Motor neuron (in vitro differentiated cells): Measurements from ENCODE around the gene ACSBG1. TPM values are rescaled to one million over a fixed set of nuclear protein-coding genes. Genes with fewer than 3 reads are reported as not detected.

Source experiments
- ATAC-seq, 8 experiments: fragments of 200-7000 bp; cut with Tn5 transposase; replicated peaks in 6 of 8; 2 replicates each; pipeline ENCODE4 v1.8.0; 2021; ENCODE audit warnings: mild to moderate bottlenecking in 8 of 8, moderate library complexity in 8 of 8
- H3K27ac ChIP-seq, 2 donors: fragments of 250-450 bp; sonication (Bioruptor Pico); 2 replicates each; pipeline ENCODE4 v1.9.0; 2021; ENCODE audit warnings: antibody characterized with exemption in 2 of 2, mild to moderate bottlenecking in 2 of 2, moderate library complexity in 1 of 2
- H3K4me1 ChIP-seq, 2 donors: fragments of 250-450 bp; sonication (Bioruptor Pico); replicated peaks in 1 of 2; 2 replicates each; pipeline ENCODE4 v1.6.1; 2021; ENCODE audit warnings: antibody characterized with exemption in 2 of 2, mild to moderate bottlenecking in 2 of 2, moderate library complexity in 1 of 2
- H3K4me3 ChIP-seq, 5 donors: fragments of 250-450 bp; sonication (Bioruptor Pico); 2 replicates each; pipeline ENCODE4 v1.9.0; 2021; ENCODE audit warnings: antibody characterized with exemption in 5 of 5, mild to moderate bottlenecking in 5 of 5, moderate library complexity in 4 of 5
- WGBS, 10 experiments: fragments of 450-650 bp; shearing (Covaris generic); methylation state at CpG; one replicate each; pipeline ENCODE4 v1.0.0; 2022; 5-methylcytosine and 5-hydroxymethylcytosine counted together
- in situ Hi-C, 9 experiments: fragments of 400-800 bp; cut with MboI; loops; one replicate each; pipeline ENCODE4 v1.15.0; 2021; ENCODE audit warnings: low sequenced_read_pairs in 9 of 9, low pct_unique_long_range_greater_than_20kb in 2 of 9; ENCODE audit not compliant: unreplicated experiment in 9 of 9
- total RNA-seq, 8 experiments: library from RNA; unstranded; fragments of 300-600 nt; gene quantifications; 2 replicates each; pipeline versions ENCODE4 v1.2.3 to v1.2.4, GENCODE V29; 2022

The ACSBG1 gene
- total RNA-seq, 8 experiments from 2014 or later: 0.49 to 9.1 (median 1.9) TPM

GRCh38 chr15:78203346-78204225 lies 30.8 kb downstream of the ACSBG1 start:
- no peak for ATAC-seq
- H3K4me1 ChIP-seq: peaks cover 0 to 3% of the 10 kb centered on the region in 2 donors
- no peak overlapping the region for H3K4me3 ChIP-seq
- in situ Hi-C loops: no loop called here
- WGBS, 10 experiments: 40 to 100% (median 80%) methylated on average over 2 to 3 of the region's 14 CpGs; no CpG with 5 or more reads in 5 of the 10 experiments
- H3K27ac ChIP-seq: no peak overlapping the region

- in situ Hi-C loops: no loop called here
- 45 to 100% (median 80%) methylated on average over 1 to 5 of the region's 10 CpGs; no CpG with 5 or more reads in 1 of the 10 experiments for WGBS, 10 experiments
- no peak for ATAC-seq
- Histone ChIP-seq H3K27ac (no peak overlapping the region), H3K4me1 (peaks cover 0 to 3% of the 10 kb centered on the region in 2 donors), H3K4me3 (no peak overlapping the region)
Observed at GRCh38 chr15:78201281-78202190, 32.8 kb downstream of the ACSBG1 start.

DNA sequence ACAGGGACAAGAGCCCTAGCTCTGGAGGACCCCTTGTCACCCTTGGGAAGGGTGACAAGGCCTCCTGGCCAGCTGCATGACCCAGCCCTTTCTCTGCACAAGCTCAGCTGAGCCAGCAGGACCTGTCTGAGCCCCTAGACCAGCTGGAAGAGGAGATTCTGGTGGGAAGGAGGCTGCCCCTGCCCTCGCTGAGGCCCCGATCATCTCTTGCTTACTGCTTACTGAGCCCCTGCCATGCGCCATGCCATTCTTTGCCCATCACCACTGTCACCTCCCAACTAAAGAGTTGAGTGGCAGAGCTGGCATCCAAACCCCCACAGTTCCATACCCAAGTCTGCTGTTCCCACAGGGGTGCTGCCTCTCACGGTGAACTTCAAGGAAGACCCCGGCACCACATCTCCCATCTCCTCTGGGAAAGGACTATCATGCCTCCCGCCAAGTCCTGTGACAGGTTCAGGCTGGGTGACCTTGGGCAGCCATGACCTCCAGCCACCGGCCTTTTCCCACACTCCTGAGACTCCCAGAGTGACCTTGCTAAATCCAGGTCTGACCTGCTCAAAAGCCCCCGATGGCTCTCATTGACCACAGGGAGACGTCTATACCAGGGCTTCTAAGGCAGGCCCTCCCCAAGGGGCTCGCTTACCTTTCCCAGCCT lies 34.0 kb downstream of the ACSBG1 start:
- peaks cover 0 to 3% of the 10 kb centered on the region in 2 donors for H3K4me1 ChIP-seq
- in situ Hi-C loops: no loop called here

DNA sequence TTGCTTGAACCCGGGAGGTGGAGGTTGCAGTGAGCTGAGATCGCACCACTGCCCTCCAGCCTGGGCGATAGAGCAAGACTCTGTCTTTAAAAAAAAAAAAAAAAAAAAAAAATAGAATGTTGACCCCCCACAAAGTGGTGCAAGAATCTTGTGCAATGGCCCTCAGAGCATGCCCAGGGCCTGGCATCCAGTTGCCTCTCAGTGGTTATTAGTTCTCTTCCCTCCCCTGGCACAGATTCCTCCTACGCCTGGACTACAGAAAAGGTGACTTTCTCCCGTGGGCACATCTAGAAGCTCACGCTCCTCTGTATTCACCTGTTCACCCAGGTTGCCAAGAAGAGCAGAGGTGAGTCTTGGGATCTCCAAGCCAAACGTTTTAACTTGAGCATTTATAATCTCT lies 36.7 kb downstream of the ACSBG1 start:
- WGBS, 10 experiments: 30 to 100% (median 71%) methylated on average over 1 to 4 of the region's 7 CpGs; no CpG with 5 or more reads in 3 of the 10 experiments
- Histone ChIP-seq H3K4me3 (no peak overlapping the region), H3K27ac (no peak overlapping the region), H3K4me1 (no peaks in the 10 kb centered on the region)
- in situ Hi-C loops: no loop called here
- no peak for ATAC-seq

More for the DNA sequence above, 34.0 kb downstream of the ACSBG1 start:
- Histone ChIP-seq H3K4me3 (no peak overlapping the region), H3K27ac (no peak overlapping the region)
- no peak for ATAC-seq
- 70 to 100% (median 91%) methylated on average over 1 to 5 of the region's 10 CpGs; no CpG with 5 or more reads in 4 of the 10 experiments for WGBS, 10 experiments

DNA sequence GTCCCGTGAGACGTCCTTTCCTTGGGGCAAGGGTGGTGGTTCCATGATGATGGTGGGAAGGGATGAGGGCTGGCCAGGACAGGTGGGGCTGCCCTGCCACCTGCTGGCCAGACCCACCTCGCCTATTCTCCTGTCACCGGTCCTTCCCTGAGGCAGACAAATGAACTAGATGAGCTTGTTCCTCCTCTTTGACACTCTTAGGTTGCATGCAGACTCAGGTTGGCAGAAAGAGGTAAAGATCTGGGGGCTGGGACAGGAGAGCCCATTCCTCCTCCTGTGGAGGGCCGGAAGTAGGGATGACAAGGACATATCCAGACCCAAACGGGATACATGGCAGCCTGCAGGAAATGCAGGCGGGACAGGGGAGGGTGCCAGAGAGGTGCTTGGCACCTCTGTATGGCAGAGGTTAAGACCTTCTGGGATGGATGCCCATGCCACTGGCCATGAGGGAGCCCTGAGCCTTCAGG lies 38.6 kb downstream of the ACSBG1 start:
- Histone ChIP-seq H3K4me3 (no peak overlapping the region), H3K4me1 (no peaks in the 10 kb centered on the region), H3K27ac (no peak overlapping the region)
- in situ Hi-C loops: no loop called here
- ATAC-seq: peak in 6 of 8 experiments; percentile 36 to 89 (median 52)
- 0 to 75% (median 30%) methylated on average over 1 to 5 of the region's 7 CpGs; no CpG with 5 or more reads in 4 of the 10 experiments for WGBS, 10 experiments

- in situ Hi-C loops: no loop called here
- no peak overlapping the region for H3K27ac ChIP-seq
- no peaks in the 10 kb centered on the region for H3K4me1 ChIP-seq
- WGBS, 10 experiments: 15 to 100% (median 90%) methylated on average over 2 of the region's 15 CpGs; no CpG with 5 or more reads in 7 of the 10 experiments
- no peak for ATAC-seq
- H3K4me3 ChIP-seq: no peak overlapping the region
Observed at GRCh38 chr15:78194568-78194925, 39.8 kb downstream of the ACSBG1 start.

- in situ Hi-C loops: no loop called here
- peak in 1 of 8 experiments; percentile 41 for ATAC-seq
- 80 to 100% (median 90%) methylated on average over 1 to 2 of the region's 15 CpGs; no CpG with 5 or more reads in 7 of the 10 experiments for WGBS, 10 experiments
- Histone ChIP-seq H3K4me1 (no peaks in the 10 kb centered on the region), H3K27ac (no peak overlapping the region), H3K4me3 (no peak overlapping the region)
Observed at GRCh38 chr15:78193731-78194567, 40.4 kb downstream of the ACSBG1 start.

DNA sequence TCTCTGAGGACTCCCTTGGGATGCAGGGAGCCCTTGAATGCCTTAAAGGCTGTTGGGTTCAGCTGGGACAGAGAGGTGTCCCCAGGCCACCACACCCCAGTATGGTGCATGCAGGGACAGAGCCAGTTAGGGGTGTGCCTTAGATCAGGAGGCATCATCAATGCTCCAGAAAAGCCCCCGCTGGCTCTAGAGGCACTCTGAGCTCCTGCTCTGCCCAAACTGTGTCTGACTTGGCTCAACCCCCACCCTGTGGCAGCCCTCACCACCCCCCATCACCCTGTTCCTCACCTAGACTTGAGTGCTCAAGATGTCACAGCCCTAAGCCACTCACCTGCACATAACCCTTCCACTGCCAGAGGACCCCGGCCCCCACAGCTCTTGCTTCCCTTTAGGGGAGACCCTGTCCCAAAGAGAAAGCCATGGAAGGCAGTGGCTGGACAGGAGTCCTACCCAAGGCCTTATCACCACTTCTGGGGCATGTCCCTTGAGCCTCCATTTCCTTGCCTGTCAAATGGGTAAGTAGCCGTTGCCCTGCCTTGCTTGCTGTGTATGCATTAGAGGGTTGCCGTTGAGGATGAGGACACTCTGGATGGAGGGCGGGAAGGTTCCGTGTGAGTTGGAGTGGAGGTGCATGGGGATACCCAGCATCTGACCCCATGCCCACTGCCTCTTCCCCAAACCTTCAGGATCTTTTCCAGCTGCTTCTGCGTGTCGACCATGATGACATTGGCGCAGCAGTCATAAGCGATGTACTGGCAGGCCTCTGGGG lies 41.4 kb downstream of the ACSBG1 start:
- 40 to 100% (median 60%) methylated on average over 1 to 6 of the region's 10 CpGs; no CpG with 5 or more reads in 5 of the 10 experiments for WGBS, 10 experiments
- no peak overlapping the region for H3K4me3 ChIP-seq
- in situ Hi-C loops: no loop called here

GRCh38 chr15:78182821-78183220 lies 51.5 kb downstream of the ACSBG1 start:
- WGBS, 10 experiments: 95 to 100% (median 100%) methylated on average over 1 to 4 of the region's 4 CpGs; no CpG with 5 or more reads in 3 of the 10 experiments
- H3K4me3 ChIP-seq: no peak overlapping the region
- no peaks in the 10 kb centered on the region for H3K4me1 ChIP-seq
- no peak overlapping the region for H3K27ac ChIP-seq
- ATAC-seq: no peak
- in situ Hi-C loops: no loop called here

More for the DNA sequence above, 41.4 kb downstream of the ACSBG1 start:
- H3K27ac ChIP-seq: no peak overlapping the region
- H3K4me1 ChIP-seq: no peaks in the 10 kb centered on the region
- ATAC-seq: no peak

- no peaks in the 10 kb centered on the region for H3K4me1 ChIP-seq
- ATAC-seq: no peak
- H3K27ac ChIP-seq: no peak overlapping the region
- no peak overlapping the region for H3K4me3 ChIP-seq
- no CpG with 5 or more reads among the region's 5 CpGs for WGBS, 10 experiments
- in situ Hi-C loops: no loop called here
Observed at GRCh38 chr15:78182336-78182700, 52.0 kb downstream of the ACSBG1 start.

DNA sequence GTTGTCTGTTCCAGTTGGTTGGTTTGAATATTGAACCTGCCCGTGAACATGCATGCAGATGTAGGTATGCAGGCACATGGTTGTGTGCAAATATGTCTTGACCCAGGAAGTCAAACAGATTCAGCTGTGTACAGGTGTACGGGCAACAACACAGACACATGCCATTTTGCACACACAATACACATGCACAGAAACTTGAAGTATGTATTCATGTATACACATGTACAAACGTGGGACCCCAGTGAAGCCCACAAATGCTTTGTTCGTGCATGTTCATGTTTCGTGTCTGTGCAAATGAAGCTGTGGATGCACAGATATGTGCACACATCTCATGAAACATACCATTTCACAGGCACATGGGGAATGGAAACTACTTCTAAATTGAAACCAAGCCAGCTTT lies 54.5 kb downstream of the ACSBG1 start:
- Histone ChIP-seq H3K27ac (no peak overlapping the region), H3K4me1 (no peaks in the 10 kb centered on the region), H3K4me3 (no peak overlapping the region)
- 20 to 100% (median 70%) methylated on average over 1 to 4 of the region's 5 CpGs; no CpG with 5 or more reads in 3 of the 10 experiments for WGBS, 10 experiments
- no peak for ATAC-seq
- in situ Hi-C loops: loop anchor here in 1 of 9 experiments (10.0 kb wide), 1 partner anchor 55 kb away; the partner anchor contains the start of gene ACSBG1
